K562 (cell line): ENCODE data around the gene POLRMT. TPM values are rescaled to one million over a fixed set of nuclear protein-coding genes. Genes with fewer than 3 reads are reported as not detected.

Experiments used
- CBX3 ChIP-seq, 2 experiments: IDR thresholded peaks; 1 replicate in 1 of 2; 2 replicates in 1 of 2; pipeline ENCODE4 v1.6.1; 2012; ENCODE audit warnings: inconsistent platforms in 2 of 2, low read length in 2 of 2, borderline replicate concordance in 1 of 2, control low read depth in 1 of 2
- CREB1 ChIP-seq, 2 experiments: sonication (generic) in 1 of 2; formaldehyde crosslinking in 1 of 2; IDR thresholded peaks; 2 replicates each; pipeline versions ENCODE4 v1.6.1 to v1.8.0; 2012 to 2022; ENCODE audit warnings: inconsistent platforms in 1 of 2, mild to moderate bottlenecking in 1 of 2, missing genetic modification reagents in 1 of 2, moderate library complexity in 1 of 2
- DNMT1 ChIP-seq: fragments of 450-650 bp; IDR thresholded peaks from 2 replicates; pipeline ENCODE4 v1.6.1; 2016; ENCODE audit warnings: antibody characterized with exemption, mild to moderate bottlenecking
- FOS ChIP-seq: IDR thresholded peaks from 3 replicates; pipeline ENCODE4 v1.6.1; 2011; ENCODE audit not compliant: insufficient read length; ENCODE audit errors: extremely low read depth
- FOXK1 ChIP-seq: sonication (generic); formaldehyde crosslinking; IDR thresholded peaks from 2 replicates; pipeline ENCODE4 v1.8.0; 2022; ENCODE audit warnings: missing genetic modification reagents, mild to moderate bottlenecking, borderline replicate concordance
- HLTF ChIP-seq: fragments of 450-650 bp; IDR thresholded peaks from 2 replicates; pipeline ENCODE4 v1.6.1; 2016
- KLF1 ChIP-seq: fragments of 450-650 bp; IDR thresholded peaks from 2 replicates; pipeline ENCODE4 v1.6.1; 2016; ENCODE audit warnings: missing genetic modification characterization, missing compliant biosample characterization
- NR3C1 ChIP-seq: sonication (generic); formaldehyde crosslinking; IDR thresholded peaks from 2 replicates; pipeline ENCODE4 v1.8.1; 2022; ENCODE audit warnings: missing genetic modification reagents
- SMARCE1 ChIP-seq: fragments of 450-650 bp; IDR thresholded peaks from 2 replicates; pipeline ENCODE4 v1.7.1; 2016; ENCODE audit warnings: mild to moderate bottlenecking
- TCFL5 ChIP-seq: fragments of 250-450 bp; sonication (Bioruptor Pico); conservative IDR thresholded peaks from 2 replicates; pipeline ENCODE4 v1.6.1; 2021; ENCODE audit warnings: mild to moderate bottlenecking, moderate library complexity, matching md5 sums
- ZNF253 ChIP-seq: fragments of 250-450 bp; sonication (Bioruptor Pico); conservative IDR thresholded peaks from 2 replicates; pipeline ENCODE4 v1.6.1; 2021; ENCODE audit warnings: mild to moderate bottlenecking
- ZNF561 ChIP-seq: fragments of 450-650 bp; formaldehyde crosslinking; conservative IDR thresholded peaks from 2 replicates; pipeline ENCODE4 v1.4.0; 2020; ENCODE audit warnings: mild to moderate bottlenecking, moderate library complexity
- ZNF668 ChIP-seq: fragments of 250-450 bp; sonication (Bioruptor Pico); IDR thresholded peaks from 2 replicates; pipeline ENCODE4 v1.8.0; 2022; ENCODE audit warnings: mild to moderate bottlenecking, inconsistent platforms
- ZNF717 ChIP-seq: fragments of 250-450 bp; sonication (Bioruptor Pico); IDR thresholded peaks from 2 replicates; pipeline ENCODE4 v1.5.0; 2021
- polyA plus RNA-seq, 8 experiments: library from polyadenylated mRNA; depleted of rRNA in 4 of 8; stranded (reverse) in 5 of 8; unstranded in 3 of 8; fragments of >200 nt; fragmentation: Nextera tagmentation in 2 of 8; fragmentation: Illumina TruSeq in 1 of 8; extraction: Ambion mirVana in 2 of 8; extraction: Trizol in 1 of 8; gene quantifications; 2 replicates each; pipeline versions ENCODE4 v1.2.1 to v1.2.3, GENCODE V29; 2011 to 2014; ENCODE audit warnings: inconsistent platforms in 1 of 8, missing spikeins in 1 of 8
- total RNA-seq, 7 experiments: library from RNA; depleted of rRNA in 6 of 7; stranded (reverse); fragments of >200 nt in 6 of 7; fragmentation: Illumina TruSeq in 2 of 7; extraction: Trizol in 2 of 7; gene quantifications; 2 replicates each; pipeline versions ENCODE4 v1.2.1 to v1.2.3, GENCODE V29; 2011 to 2021; ENCODE audit warnings: low replicate concordance in 1 of 7
- TF ChIP-seq, protein P1 (sequence below): sonication (generic); formaldehyde crosslinking; IDR thresholded peaks from 2 replicates; pipeline ENCODE4 v1.8.0; 2022; ENCODE audit warnings: mild to moderate bottlenecking, missing genetic modification reagents
- TF ChIP-seq, protein P2 (sequence below): fragments of 250-450 bp; sonication (Bioruptor Pico); IDR thresholded peaks from 2 replicates; pipeline ENCODE4 v1.5.0; 2020; ENCODE audit warnings: mild to moderate bottlenecking, borderline replicate concordance
- TF ChIP-seq, protein P3 (sequence below): fragments of 250-450 bp; sonication (Bioruptor Pico); IDR thresholded peaks from 2 replicates; pipeline ENCODE4 v1.8.0; 2022; ENCODE audit warnings: moderate library complexity, mild to moderate bottlenecking, inconsistent platforms
- TF ChIP-seq, protein P4 (sequence below): fragments of 450-650 bp; IDR thresholded peaks from 2 replicates; pipeline ENCODE4 v1.6.1; 2016; ENCODE audit warnings: missing biosample characterization, missing genetic modification characterization
- TF ChIP-seq, protein P5 (sequence below): IDR thresholded peaks from 2 replicates; pipeline ENCODE4 v1.6.1; 2014; ENCODE audit warnings: antibody characterized with exemption

Gene POLRMT
- total and polyA plus RNA-seq, 9 of the 15 experiments (the other 6 are each of a cell fraction or from before 2014, with no cell fraction given), result 30.3 to 144 (median 68.0) TPM

DNA sequence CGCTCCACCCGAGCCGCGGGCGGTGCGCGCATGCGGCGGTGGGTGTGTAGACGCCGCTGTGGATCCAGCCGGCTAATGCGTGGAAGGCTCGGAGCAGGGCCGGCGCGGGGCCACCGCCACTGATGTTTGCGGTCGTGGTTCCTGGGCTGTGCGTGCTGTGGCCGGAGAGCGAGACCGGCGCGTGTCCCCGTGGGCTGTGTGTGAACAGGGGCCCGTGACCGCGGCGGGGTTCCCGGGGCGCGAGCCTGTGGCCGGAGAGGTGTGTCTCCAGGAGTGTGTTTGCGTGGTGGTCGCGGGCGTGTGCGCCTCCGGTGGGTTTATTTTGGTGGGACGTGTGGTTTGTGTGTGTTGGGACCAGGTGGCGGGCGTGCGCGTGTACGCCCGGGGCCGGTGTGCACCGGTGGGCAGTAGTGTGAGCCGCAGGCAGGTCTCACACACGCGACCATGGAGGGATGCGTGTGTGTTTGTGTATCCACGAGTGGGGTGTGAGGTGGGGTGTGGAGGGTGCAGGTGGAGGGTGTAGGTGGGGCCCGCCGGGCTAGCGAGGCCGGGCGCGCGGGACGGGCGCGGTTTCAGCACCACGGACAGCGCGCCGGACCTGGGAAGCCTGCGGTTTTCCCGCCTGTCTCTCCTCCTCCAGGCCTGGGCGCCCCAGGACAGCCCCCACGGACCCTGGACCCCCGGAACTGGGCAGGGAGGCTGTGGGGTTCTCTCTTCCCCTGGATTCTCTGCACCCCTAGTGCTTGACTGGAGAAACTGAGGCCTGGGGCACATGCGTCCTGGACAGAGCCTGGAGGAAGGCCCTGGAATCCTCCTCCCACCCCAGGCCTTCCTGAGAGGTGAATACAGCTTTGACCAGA, 42.0 kb downstream of the POLRMT start (continued):
- TF ChIP-seq, protein P1, sequence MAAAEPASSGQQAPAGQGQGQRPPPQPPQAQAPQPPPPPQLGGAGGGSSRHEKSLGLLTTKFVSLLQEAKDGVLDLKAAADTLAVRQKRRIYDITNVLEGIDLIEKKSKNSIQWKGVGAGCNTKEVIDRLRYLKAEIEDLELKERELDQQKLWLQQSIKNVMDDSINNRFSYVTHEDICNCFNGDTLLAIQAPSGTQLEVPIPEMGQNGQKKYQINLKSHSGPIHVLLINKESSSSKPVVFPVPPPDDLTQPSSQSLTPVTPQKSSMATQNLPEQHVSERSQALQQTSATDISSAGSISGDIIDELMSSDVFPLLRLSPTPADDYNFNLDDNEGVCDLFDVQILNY (CRISPR knock-in tag), result 0 out of 2 replicates have a peak, but pooled peaks have one; percentile 54
- TF ChIP-seq SMARCE1, result no peak; the same call in 1 of the 2 replicates
- TF ChIP-seq NR3C1, result peak; percentile 89
- no peak for TF ChIP-seq CBX3 (IDR thresholded peaks at IDR 0.05; ENCODE audit: borderline replicate concordance in 1 of 2, low read length in 2 of 2)
- no peak for TF ChIP-seq ZNF668 (CRISPR knock-in tag)
- TF ChIP-seq KLF1 (tag), result no peak
- no peak for TF ChIP-seq FOXK1 (CRISPR knock-in tag)
- TF ChIP-seq ZNF253 (CRISPR knock-in tag), result no peak
- TF ChIP-seq ZNF561 (CRISPR knock-in tag), result no peak
- no peak for TF ChIP-seq DNMT1
- no peak for TF ChIP-seq ZNF717 (CRISPR knock-in tag)
- TF ChIP-seq, protein P2, sequence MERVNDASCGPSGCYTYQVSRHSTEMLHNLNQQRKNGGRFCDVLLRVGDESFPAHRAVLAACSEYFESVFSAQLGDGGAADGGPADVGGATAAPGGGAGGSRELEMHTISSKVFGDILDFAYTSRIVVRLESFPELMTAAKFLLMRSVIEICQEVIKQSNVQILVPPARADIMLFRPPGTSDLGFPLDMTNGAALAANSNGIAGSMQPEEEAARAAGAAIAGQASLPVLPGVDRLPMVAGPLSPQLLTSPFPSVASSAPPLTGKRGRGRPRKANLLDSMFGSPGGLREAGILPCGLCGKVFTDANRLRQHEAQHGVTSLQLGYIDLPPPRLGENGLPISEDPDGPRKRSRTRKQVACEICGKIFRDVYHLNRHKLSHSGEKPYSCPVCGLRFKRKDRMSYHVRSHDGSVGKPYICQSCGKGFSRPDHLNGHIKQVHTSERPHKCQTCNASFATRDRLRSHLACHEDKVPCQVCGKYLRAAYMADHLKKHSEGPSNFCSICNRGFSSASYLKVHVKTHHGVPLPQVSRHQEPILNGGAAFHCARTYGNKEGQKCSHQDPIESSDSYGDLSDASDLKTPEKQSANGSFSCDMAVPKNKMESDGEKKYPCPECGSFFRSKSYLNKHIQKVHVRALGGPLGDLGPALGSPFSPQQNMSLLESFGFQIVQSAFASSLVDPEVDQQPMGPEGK (CRISPR knock-in tag), result no peak
- no peak for TF ChIP-seq HLTF
- TF ChIP-seq TCFL5 (CRISPR knock-in tag), result no peak
- TF ChIP-seq, protein P3, sequence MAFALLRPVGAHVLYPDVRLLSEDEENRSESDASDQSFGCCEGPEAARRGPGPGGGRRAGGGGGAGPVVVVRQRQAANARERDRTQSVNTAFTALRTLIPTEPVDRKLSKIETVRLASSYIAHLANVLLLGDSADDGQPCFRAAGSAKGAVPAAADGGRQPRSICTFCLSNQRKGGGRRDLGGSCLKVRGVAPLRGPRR, result no peak
- TF ChIP-seq, protein P4, sequence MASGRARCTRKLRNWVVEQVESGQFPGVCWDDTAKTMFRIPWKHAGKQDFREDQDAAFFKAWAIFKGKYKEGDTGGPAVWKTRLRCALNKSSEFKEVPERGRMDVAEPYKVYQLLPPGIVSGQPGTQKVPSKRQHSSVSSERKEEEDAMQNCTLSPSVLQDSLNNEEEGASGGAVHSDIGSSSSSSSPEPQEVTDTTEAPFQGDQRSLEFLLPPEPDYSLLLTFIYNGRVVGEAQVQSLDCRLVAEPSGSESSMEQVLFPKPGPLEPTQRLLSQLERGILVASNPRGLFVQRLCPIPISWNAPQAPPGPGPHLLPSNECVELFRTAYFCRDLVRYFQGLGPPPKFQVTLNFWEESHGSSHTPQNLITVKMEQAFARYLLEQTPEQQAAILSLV (tag), result no peak
- TF ChIP-seq FOS, result no peak
- no peak for TF ChIP-seq CREB1 (IDR thresholded peaks at IDR 0.05)
- TF ChIP-seq CREB1 (CRISPR knock-in tag; IDR thresholded peaks at IDR 0.05), result no peak
- TF ChIP-seq, protein P5, sequence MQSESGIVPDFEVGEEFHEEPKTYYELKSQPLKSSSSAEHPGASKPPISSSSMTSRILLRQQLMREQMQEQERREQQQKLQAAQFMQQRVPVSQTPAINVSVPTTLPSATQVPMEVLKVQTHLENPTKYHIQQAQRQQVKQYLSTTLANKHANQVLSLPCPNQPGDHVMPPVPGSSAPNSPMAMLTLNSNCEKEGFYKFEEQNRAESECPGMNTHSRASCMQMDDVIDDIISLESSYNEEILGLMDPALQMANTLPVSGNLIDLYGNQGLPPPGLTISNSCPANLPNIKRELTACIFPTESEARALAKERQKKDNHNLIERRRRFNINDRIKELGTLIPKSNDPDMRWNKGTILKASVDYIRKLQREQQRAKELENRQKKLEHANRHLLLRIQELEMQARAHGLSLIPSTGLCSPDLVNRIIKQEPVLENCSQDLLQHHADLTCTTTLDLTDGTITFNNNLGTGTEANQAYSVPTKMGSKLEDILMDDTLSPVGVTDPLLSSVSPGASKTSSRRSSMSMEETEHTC, result no peak
